Measurements from ENCODE around the gene GKN1. TPM values are rescaled to one million over a fixed set of nuclear protein-coding genes. Genes with fewer than 3 reads are reported as not detected.

Gene GKN1, protein sequence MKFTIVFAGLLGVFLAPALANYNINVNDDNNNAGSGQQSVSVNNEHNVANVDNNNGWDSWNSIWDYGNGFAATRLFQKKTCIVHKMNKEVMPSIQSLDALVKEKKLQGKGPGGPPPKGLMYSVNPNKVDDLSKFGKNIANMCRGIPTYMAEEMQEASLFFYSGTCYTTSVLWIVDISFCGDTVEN
- total RNA-seq (not detected), polyA plus RNA-seq (under 1 TPM in 1 of 2 donors, not detected in 1; 0.15 TPM)
- long read RNA-seq, donor 1: 0 reads
- long read RNA-seq, donor 2: 0 reads
- long read RNA-seq, donor 3: 0 reads
- long read RNA-seq, donor 4: 0 reads
- long read RNA-seq, donor 5: 0 reads

DNA sequence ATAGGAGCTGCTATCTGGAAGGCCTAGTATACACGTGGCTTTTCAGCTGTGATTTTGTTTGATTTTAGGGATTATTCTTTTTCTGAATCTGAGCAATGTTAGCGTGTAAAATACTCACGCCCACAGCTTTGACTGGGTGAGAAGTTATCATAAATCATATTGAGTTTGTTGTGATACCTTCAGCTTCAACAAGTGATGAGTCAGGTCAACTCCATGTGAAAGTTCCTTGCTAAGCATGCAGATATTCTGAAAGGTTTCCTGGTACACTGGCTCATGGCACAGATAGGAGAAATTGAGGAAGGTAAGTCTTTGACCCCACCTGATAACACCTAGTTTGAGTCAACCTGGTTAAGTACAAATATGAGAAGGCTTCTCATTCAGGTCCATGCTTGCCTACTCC lies at the start of gene GKN1:
GKN1 (plus strand) TSS at position 386 of the 400 bp plus-strand sequence. CDS start 42 bp downstream, outside the sequence.
- no peak within 1 kb of the TSS for H3K27ac ChIP-seq (ENCODE audit: low read depth in 1 of 2, low read length in 1 of 2)
- no peak for ATAC-seq (ENCODE audit: insufficient read depth, low FRiP score)
- H3K9me3 ChIP-seq (ENCODE audit: control insufficient read depth in 4 of 4, insufficient read depth in 3 of 4, low read length in 3 of 4): no peaks in the 10 kb centered on the region
- H3K36me3 ChIP-seq (ENCODE audit: control insufficient read depth in 4 of 4, insufficient read depth in 4 of 4, low read length in 4 of 4): no peaks in the 10 kb centered on the region
- WGBS, 2 donors: 60 to 75% methylated on average over 3 of the region's 3 CpGs
- no peak within 1 kb of the TSS for H3K9ac ChIP-seq (ENCODE audit: insufficient read depth in 1 of 2, low read length in 2 of 2)
- no peaks in the 10 kb centered on the region for H3K4me1 ChIP-seq (ENCODE audit: control insufficient read depth in 5 of 5, insufficient read depth in 5 of 5, low read length in 5 of 5)
- no peak within 1 kb of the TSS for H3K4me3 ChIP-seq
- no peaks in the 10 kb centered on the region for H3K27me3 ChIP-seq (ENCODE audit: control insufficient read depth in 3 of 3, insufficient read depth in 3 of 3, low read length in 2 of 3)
- DNase-seq: no peak
- TF ChIP-seq, protein P1, sequence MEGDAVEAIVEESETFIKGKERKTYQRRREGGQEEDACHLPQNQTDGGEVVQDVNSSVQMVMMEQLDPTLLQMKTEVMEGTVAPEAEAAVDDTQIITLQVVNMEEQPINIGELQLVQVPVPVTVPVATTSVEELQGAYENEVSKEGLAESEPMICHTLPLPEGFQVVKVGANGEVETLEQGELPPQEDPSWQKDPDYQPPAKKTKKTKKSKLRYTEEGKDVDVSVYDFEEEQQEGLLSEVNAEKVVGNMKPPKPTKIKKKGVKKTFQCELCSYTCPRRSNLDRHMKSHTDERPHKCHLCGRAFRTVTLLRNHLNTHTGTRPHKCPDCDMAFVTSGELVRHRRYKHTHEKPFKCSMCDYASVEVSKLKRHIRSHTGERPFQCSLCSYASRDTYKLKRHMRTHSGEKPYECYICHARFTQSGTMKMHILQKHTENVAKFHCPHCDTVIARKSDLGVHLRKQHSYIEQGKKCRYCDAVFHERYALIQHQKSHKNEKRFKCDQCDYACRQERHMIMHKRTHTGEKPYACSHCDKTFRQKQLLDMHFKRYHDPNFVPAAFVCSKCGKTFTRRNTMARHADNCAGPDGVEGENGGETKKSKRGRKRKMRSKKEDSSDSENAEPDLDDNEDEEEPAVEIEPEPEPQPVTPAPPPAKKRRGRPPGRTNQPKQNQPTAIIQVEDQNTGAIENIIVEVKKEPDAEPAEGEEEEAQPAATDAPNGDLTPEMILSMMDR (IDR thresholded peaks at IDR 0.05; ENCODE audit: control extremely low read depth, extremely low read depth): no peak

DNA sequence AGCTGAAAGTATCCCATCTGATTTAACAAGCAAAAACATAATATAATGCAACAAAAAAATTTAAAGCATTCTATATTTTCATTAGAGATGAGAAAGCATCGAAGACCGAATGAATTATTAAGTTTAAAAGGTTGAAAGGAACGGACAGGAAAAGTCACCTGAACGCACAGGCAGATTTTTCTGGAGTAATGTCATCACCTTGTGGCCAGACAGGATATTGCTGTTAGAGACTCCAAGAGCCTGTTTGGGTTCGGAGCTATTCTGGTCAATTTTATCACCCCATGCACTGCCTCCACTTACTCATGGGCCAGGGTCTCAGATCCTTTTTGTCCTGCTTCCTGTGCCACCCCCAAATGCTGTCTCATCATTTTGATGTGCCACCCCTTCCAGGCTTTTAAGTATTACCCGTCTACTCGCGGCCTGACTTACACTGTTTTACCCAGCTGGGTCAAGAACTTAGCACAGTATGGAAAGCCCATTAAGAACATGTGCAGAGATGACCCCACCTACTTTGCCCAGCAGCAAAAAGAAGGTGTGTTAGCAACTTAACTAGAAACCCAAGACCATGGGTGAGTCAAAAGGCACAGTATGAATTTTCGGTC lies 49.0 kb upstream of the GKN1 start:
- DNase-seq (peak; percentile 30 to 64 (median 50)), ATAC-seq (ENCODE audit: insufficient read depth, low FRiP score) (no peak)
- 44 to 45% methylated on average over 9 of the region's 9 CpGs for WGBS, 2 donors
- no peak overlapping the region for H3K4me3 ChIP-seq
- no peaks in the 10 kb centered on the region for H3K9me3 ChIP-seq (ENCODE audit: control insufficient read depth in 4 of 4, insufficient read depth in 3 of 4, low read length in 3 of 4)
- no peak overlapping the region for H3K27ac ChIP-seq (ENCODE audit: low read depth in 1 of 2, low read length in 1 of 2)
- H3K9ac ChIP-seq (ENCODE audit: insufficient read depth in 1 of 2, low read length in 2 of 2): no peak overlapping the region
- no peaks in the 10 kb centered on the region for H3K36me3 ChIP-seq (ENCODE audit: control insufficient read depth in 4 of 4, insufficient read depth in 4 of 4, low read length in 4 of 4)
- TF ChIP-seq, protein P1 (IDR thresholded peaks at IDR 0.05; ENCODE audit: control extremely low read depth, extremely low read depth): peak; percentile 94
- H3K4me1 ChIP-seq (ENCODE audit: control insufficient read depth in 5 of 5, insufficient read depth in 5 of 5, low read length in 5 of 5): peaks cover 0 to 9% (median 2%) of the 10 kb centered on the region in 5 donors
- H3K27me3 ChIP-seq (ENCODE audit: control insufficient read depth in 3 of 3, insufficient read depth in 3 of 3, low read length in 2 of 3): no peaks in the 10 kb centered on the region

DNA sequence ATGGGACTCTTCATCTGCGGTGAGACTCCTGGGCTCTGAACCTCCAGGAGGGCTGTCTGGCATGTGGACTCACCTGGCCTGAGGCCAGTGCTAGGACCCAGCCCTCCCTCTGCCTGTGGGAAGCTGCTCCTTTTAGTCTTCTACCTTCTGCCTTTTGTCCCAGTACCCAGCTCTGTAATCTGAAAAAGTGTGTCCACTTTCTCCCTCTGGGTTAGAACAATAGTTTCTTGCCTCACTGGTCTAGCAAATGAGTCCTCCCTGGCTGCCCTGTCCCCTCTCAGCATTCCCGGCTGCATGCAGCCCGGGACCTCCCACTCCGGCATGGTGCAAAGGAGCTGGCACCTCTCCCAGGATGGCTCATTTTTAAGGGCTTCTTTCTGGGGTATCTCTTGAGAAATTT lies 47.6 kb upstream of the GKN1 start:
- DNase-seq: peak; percentile 55 to 68 (median 62)
- no peak for ATAC-seq (ENCODE audit: insufficient read depth, low FRiP score)
- H3K27ac ChIP-seq (ENCODE audit: low read depth in 1 of 2, low read length in 1 of 2): no peak overlapping the region

More for the DNA sequence above, 47.6 kb upstream of the GKN1 start:
- Histone ChIP-seq H3K36me3 (ENCODE audit: control insufficient read depth in 4 of 4, insufficient read depth in 4 of 4, low read length in 4 of 4) (no peaks in the 10 kb centered on the region), H3K27me3 (ENCODE audit: control insufficient read depth in 3 of 3, insufficient read depth in 3 of 3, low read length in 2 of 3) (no peaks in the 10 kb centered on the region), H3K9ac (ENCODE audit: insufficient read depth in 1 of 2, low read length in 2 of 2) (no peak overlapping the region), H3K4me1 (ENCODE audit: control insufficient read depth in 5 of 5, insufficient read depth in 5 of 5, low read length in 5 of 5) (peaks cover 0 to 15% (median 2%) of the 10 kb centered on the region in 5 donors), H3K9me3 (ENCODE audit: control insufficient read depth in 4 of 4, insufficient read depth in 3 of 4, low read length in 3 of 4) (no peaks in the 10 kb centered on the region), H3K4me3 (no peak overlapping the region)
- 71 to 83% methylated on average over 4 of the region's 4 CpGs for WGBS, 2 donors
- TF ChIP-seq, protein P1 (IDR thresholded peaks at IDR 0.05; ENCODE audit: control extremely low read depth, extremely low read depth): no peak

Measured in lung (tissue), 16 donors.